ENCODE measurements around the gene TRAPPC2L.

GRCh38 chr16:88905563-88905962, 48.6 kb downstream of the TRAPPC2L start:
- TF ChIP-seq, protein P1, sequence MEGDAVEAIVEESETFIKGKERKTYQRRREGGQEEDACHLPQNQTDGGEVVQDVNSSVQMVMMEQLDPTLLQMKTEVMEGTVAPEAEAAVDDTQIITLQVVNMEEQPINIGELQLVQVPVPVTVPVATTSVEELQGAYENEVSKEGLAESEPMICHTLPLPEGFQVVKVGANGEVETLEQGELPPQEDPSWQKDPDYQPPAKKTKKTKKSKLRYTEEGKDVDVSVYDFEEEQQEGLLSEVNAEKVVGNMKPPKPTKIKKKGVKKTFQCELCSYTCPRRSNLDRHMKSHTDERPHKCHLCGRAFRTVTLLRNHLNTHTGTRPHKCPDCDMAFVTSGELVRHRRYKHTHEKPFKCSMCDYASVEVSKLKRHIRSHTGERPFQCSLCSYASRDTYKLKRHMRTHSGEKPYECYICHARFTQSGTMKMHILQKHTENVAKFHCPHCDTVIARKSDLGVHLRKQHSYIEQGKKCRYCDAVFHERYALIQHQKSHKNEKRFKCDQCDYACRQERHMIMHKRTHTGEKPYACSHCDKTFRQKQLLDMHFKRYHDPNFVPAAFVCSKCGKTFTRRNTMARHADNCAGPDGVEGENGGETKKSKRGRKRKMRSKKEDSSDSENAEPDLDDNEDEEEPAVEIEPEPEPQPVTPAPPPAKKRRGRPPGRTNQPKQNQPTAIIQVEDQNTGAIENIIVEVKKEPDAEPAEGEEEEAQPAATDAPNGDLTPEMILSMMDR (IDR thresholded peaks at IDR 0.05) = no peak
- TF ChIP-seq EZH2 (IDR thresholded peaks at IDR 0.05; ENCODE audit: borderline replicate concordance, insufficient read depth, low read depth, low read length, poor library complexity, severe bottlenecking) = no peak
